Activated CD4-positive, alpha-beta T cell treated with anti-CD3 and anti-CD28 coated beads for 36 hours (primary cell): Measurements from ENCODE around the gene P2RX4. TPM values are rescaled to one million over a fixed set of nuclear protein-coding genes. Genes with fewer than 3 reads are reported as not detected.

ENCODE experiments used
- ATAC-seq: fragments of 200-7000 bp; cut with Tn5 transposase; one replicate; pipeline ENCODE4 v1.10.0; 2021; ENCODE audit warnings: mild to moderate bottlenecking, moderate library complexity
- CTCF ChIA-PET: fragments of 350-600 bp; sonication (Branson Sonifier 250); formaldehyde crosslinking; loops from one replicate; lab custom pipeline; 2021; ENCODE audit warnings: antibody characterized with exemption; lab: Charles Lee
- POLR2A ChIA-PET: fragments of 350-600 bp; sonication (Branson Sonifier 250); formaldehyde crosslinking; loops from one replicate; lab custom pipeline; 2021; ENCODE audit warnings: antibody characterized with exemption, inconsistent platforms; lab: Charles Lee
- DNase-seq: peaks from one replicate; pipeline ENCODE4 v3.0.0-alpha.2; 2020
- H3K27ac Mint-ChIP-seq: one replicate; pipeline ENCODE4 v1.8.0; 2021; ENCODE audit warnings: mixed read lengths
- H3K27me3 Mint-ChIP-seq: one replicate; pipeline ENCODE4 v1.8.0; 2021; ENCODE audit warnings: mixed read lengths
- H3K36me3 Mint-ChIP-seq: one replicate; pipeline ENCODE4 v1.8.0; 2021; ENCODE audit warnings: low read depth, mixed read lengths
- H3K4me1 Mint-ChIP-seq: one replicate; pipeline ENCODE4 v1.8.0; 2021; ENCODE audit warnings: mixed read lengths
- H3K4me3 Mint-ChIP-seq: one replicate; pipeline ENCODE4 v1.8.0; 2021; ENCODE audit warnings: mild to moderate bottlenecking, moderate library complexity, mixed read lengths
- H3K9me3 Mint-ChIP-seq: one replicate; pipeline ENCODE4 v1.8.0; 2021; ENCODE audit warnings: low read depth, mixed read lengths
- intact Hi-C, 2 experiments: fragments of 100-400 bp; cut with DNase I in 1 of 2; cut with micrococcal nuclease in 1 of 2; formaldehyde crosslinking; loops; one replicate each; pipeline versions ENCODE4 v1.14.2 to v1.15.1; 2022 to 2024; cut with DNase I, micrococcal nuclease
- total RNA-seq, 2 experiments: library from RNA; stranded (reverse); gene quantifications; one replicate each; pipeline ENCODE4 v1.2.3, GENCODE V29; 2021

P2RX4 gene
- total RNA-seq, 2 experiments from 2014 or later = 21.2 to 21.6 TPM

- Mint-ChIP-seq H3K27me3 (no peaks in the 10 kb centered on the region), H3K27ac (peak overlapping the region; percentile 51)
Measured at GRCh38 chr12:121212875-121213274, 2.9 kb downstream of the P2RX4 start.

GRCh38 chr12:121214166-121214777, 4.3 kb downstream of the P2RX4 start:
- peak; percentile 54 for DNase-seq
- Mint-ChIP-seq H3K9me3 (no peaks in the 10 kb centered on the region), H3K27me3 (no peaks in the 10 kb centered on the region), H3K36me3 (peaks cover 21% of the 10 kb centered on the region), H3K4me3 (peak overlapping the region; percentile 11), H3K4me1 (peaks cover 42% of the 10 kb centered on the region), H3K27ac (peak overlapping the region; percentile 69)
- peak; percentile 53 for ATAC-seq
- CTCF ChIA-PET = interaction anchor here (0.6 to 1.3 kb wide), 3 partner anchors 10 to 250 kb away, joined by 3 to 7 read pairs (median 3); no protein-coding TSS in a partner anchor
- intact Hi-C loops = loop anchor here (2.0 to 5.0 kb wide), 5 partner anchors 87 to 527 kb away; partner anchors contain the start of genes OASL (in 2 of the 2), C12orf43 (in 1 of the 2) and MLEC (in 1 of the 2)
- POLR2A ChIA-PET = interaction anchor here (0.6 to 0.7 kb wide), 2 partner anchors 85 to 154 kb away, joined by 3 read pairs; no protein-coding TSS in a partner anchor

More at GRCh38 chr12:121212875-121213274, 2.9 kb downstream of the P2RX4 start:
- DNase-seq (no peak), ATAC-seq (no peak)
- Mint-ChIP-seq H3K4me1 (peaks cover 42% of the 10 kb centered on the region), H3K9me3 (no peaks in the 10 kb centered on the region), H3K36me3 (peaks cover 11% of the 10 kb centered on the region), H3K4me3 (no peak overlapping the region)
- ChIA-PET CTCF (interaction anchor here (1.3 kb wide), 1 partner anchor 11 kb away, joined by 3 read pairs; no protein-coding TSS in a partner anchor), POLR2A (interaction anchor here (0.7 kb wide), 1 partner anchor 1897 kb away, joined by 7 read pairs; no protein-coding TSS in a partner anchor)
- intact Hi-C loops = loop anchor here (5.0 kb wide), 4 partner anchors 86 to 526 kb away; partner anchors contain the start of genes C12orf43 (in 1 of the 2), MLEC (in 1 of the 2) and OASL (in 1 of the 2)

GRCh38 chr12:121214855-121215745, 5.2 kb downstream of the P2RX4 start:
- H3K27me3 Mint-ChIP-seq = no peaks in the 10 kb centered on the region
- H3K36me3 Mint-ChIP-seq = peaks cover 21% of the 10 kb centered on the region
- H3K9me3 Mint-ChIP-seq = no peaks in the 10 kb centered on the region
- ATAC-seq (peak; percentile 20), DNase-seq (no peak)
- ChIA-PET POLR2A (interaction anchor here (1.2 kb wide), 1 partner anchor 33 kb away, joined by 3 read pairs; no protein-coding TSS in a partner anchor), CTCF (interaction anchor here (1.6 kb wide), 1 partner anchor 9 kb away, joined by 4 read pairs; no protein-coding TSS in a partner anchor)
- intact Hi-C loops = loop anchor here (2.0 to 5.0 kb wide), 5 partner anchors 88 to 528 kb away; partner anchors contain the start of genes OASL (in 2 of the 2), C12orf43 (in 1 of the 2) and MLEC (in 1 of the 2)
- peak overlapping the region; percentile 79 for H3K27ac Mint-ChIP-seq
- H3K4me3 Mint-ChIP-seq = peak overlapping the region; percentile 11
- H3K4me1 Mint-ChIP-seq = peaks cover 39% of the 10 kb centered on the region

- H3K4me3 Mint-ChIP-seq = no peak overlapping the region
- DNase-seq (no peak), ATAC-seq (no peak)
- no peaks in the 10 kb centered on the region for H3K9me3 Mint-ChIP-seq
- peaks cover 22% of the 10 kb centered on the region for H3K36me3 Mint-ChIP-seq
- CTCF ChIA-PET = interaction anchor here (1.6 to 2.8 kb wide), 2 partner anchors 8 to 14 kb away, joined by 4 to 9 read pairs; no protein-coding TSS in a partner anchor
- peaks cover 36% of the 10 kb centered on the region for H3K4me1 Mint-ChIP-seq
- intact Hi-C loops = no loop called here
- H3K27me3 Mint-ChIP-seq = no peaks in the 10 kb centered on the region
- POLR2A ChIA-PET = interaction anchor here (0.6 to 1.2 kb wide), 2 partner anchors 34 to 156 kb away, joined by 3 to 5 read pairs; no protein-coding TSS in a partner anchor
- peak overlapping the region; percentile 79 for H3K27ac Mint-ChIP-seq
Measured at GRCh38 chr12:121216102-121216501, 6.2 kb downstream of the P2RX4 start.

DNA sequence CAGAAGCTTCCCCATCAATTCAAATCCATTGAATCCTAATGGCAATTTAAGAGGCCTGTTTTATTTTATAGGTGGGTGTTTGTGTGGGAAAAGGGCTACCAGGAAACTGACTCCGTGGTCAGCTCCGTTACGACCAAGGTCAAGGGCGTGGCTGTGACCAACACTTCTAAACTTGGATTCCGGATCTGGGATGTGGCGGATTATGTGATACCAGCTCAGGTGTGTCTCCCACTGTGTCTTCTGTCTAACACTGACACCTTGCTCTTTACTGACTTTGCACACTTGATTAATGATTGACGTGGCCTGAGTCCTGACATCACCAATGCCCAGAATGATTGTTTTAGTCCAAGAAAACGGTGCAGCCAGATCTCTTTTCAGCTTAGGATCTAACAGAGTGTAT, 7.1 kb downstream of the P2RX4 start:
- H3K27ac Mint-ChIP-seq = no peak overlapping the region
- POLR2A ChIA-PET = interaction anchor here (0.6 kb wide), 1 partner anchor 103 kb away, joined by 6 read pairs; no protein-coding TSS in a partner anchor
- H3K36me3 Mint-ChIP-seq = peaks cover 26% of the 10 kb centered on the region
- intact Hi-C loops = no loop called here
- no peaks in the 10 kb centered on the region for H3K9me3 Mint-ChIP-seq
- DNase-seq = no peak
- no peaks in the 10 kb centered on the region for H3K27me3 Mint-ChIP-seq
- H3K4me3 Mint-ChIP-seq = no peak overlapping the region
- CTCF ChIA-PET = interaction anchor here (0.6 to 2.8 kb wide), 2 partner anchors 13 to 19 kb away, joined by 3 to 9 read pairs; no protein-coding TSS in a partner anchor
- peaks cover 29% of the 10 kb centered on the region for H3K4me1 Mint-ChIP-seq
- no peak for ATAC-seq

GRCh38 chr12:121217761-121218160, 7.8 kb downstream of the P2RX4 start:
- ChIA-PET POLR2A (no interaction called here), CTCF (interaction anchor here (2.8 kb wide), 1 partner anchor 13 kb away, joined by 9 read pairs; no protein-coding TSS in a partner anchor)
- H3K36me3 Mint-ChIP-seq = peaks cover 30% of the 10 kb centered on the region
- DNase-seq (no peak), ATAC-seq (no peak)
- no peaks in the 10 kb centered on the region for H3K27me3 Mint-ChIP-seq
- no peak overlapping the region for H3K4me3 Mint-ChIP-seq
- H3K4me1 Mint-ChIP-seq = peaks cover 29% of the 10 kb centered on the region
- H3K9me3 Mint-ChIP-seq = no peaks in the 10 kb centered on the region
- H3K27ac Mint-ChIP-seq = no peak overlapping the region
- intact Hi-C loops = no loop called here

- ChIA-PET CTCF (interaction anchor here (0.6 to 2.8 kb wide), 3 partner anchors 11 to 50 kb away, joined by 3 to 9 read pairs (median 4); no protein-coding TSS in a partner anchor), POLR2A (interaction anchor here (0.7 kb wide), 1 partner anchor 268 kb away, joined by 4 read pairs; no protein-coding TSS in a partner anchor)
- DNase-seq (no peak), ATAC-seq (no peak)
- H3K27ac Mint-ChIP-seq = no peak overlapping the region
- H3K4me1 Mint-ChIP-seq = peaks cover 34% of the 10 kb centered on the region
- no peak overlapping the region for H3K4me3 Mint-ChIP-seq
- peaks cover 35% of the 10 kb centered on the region for H3K36me3 Mint-ChIP-seq
- H3K9me3 Mint-ChIP-seq = no peaks in the 10 kb centered on the region
- no peaks in the 10 kb centered on the region for H3K27me3 Mint-ChIP-seq
- intact Hi-C loops = no loop called here
Measured at GRCh38 chr12:121218588-121219352, 8.8 kb downstream of the P2RX4 start.

DNA sequence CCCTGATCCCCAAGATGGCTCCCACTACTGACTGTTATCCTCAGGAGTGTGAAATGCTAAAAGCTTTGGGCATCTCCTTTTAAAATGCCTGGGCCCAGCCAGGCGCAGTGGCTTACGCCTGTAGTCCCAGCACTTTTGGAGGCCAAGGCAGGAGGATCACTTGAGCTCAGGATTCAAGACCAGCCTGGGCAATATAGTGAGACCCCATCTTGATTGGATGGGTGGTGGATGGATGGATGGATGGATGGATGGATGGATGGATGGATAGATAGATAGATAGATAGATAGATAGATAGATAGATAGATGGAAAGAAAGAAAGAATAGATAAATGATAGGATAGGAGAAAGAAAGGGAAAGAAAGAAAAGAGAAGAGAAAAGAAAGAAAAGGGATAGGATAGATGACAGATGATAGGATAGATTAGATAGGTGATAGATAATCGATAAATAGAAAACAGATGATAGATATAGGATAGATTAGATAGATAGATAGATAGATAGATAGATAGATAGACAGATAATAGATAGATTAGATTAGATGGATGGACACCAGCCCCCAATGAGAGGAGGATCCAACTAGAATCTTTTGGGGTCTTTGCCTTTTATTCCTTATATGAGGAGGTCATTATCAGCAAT, 9.5 kb downstream of the P2RX4 start:
- ChIA-PET CTCF (interaction anchor here (0.6 to 1.0 kb wide), 2 partner anchors 10 to 50 kb away, joined by 3 to 4 read pairs; no protein-coding TSS in a partner anchor), POLR2A (interaction anchor here (0.7 kb wide), 1 partner anchor 268 kb away, joined by 4 read pairs; no protein-coding TSS in a partner anchor)
- H3K27me3 Mint-ChIP-seq = no peaks in the 10 kb centered on the region
- DNase-seq = no peak
- no peaks in the 10 kb centered on the region for H3K9me3 Mint-ChIP-seq
- H3K36me3 Mint-ChIP-seq = peaks cover 32% of the 10 kb centered on the region
- H3K4me3 Mint-ChIP-seq = no peak overlapping the region
- no peak for ATAC-seq
- intact Hi-C loops = no loop called here
- peaks cover 36% of the 10 kb centered on the region for H3K4me1 Mint-ChIP-seq
- no peak overlapping the region for H3K27ac Mint-ChIP-seq

DNA sequence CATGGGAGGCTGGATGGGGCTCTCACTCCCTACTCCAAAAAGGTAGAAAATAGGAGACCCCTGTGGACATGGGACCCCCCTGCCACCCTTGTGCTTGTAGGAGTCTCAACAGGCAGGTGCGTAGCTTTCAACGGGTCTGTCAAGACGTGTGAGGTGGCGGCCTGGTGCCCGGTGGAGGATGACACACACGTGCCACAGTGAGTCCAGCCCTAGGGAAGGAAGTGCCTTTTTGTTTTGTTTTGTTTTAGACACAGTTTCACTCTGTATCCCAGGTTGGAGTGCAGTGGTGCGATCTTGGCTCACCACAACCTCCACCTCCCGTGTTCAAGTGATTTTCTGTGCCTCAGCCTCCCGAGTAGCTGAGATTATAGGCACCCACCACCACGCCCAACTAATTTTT, 12.9 kb downstream of the P2RX4 start:
- Mint-ChIP-seq H3K9me3 (no peaks in the 10 kb centered on the region), H3K4me3 (no peak overlapping the region), H3K36me3 (peaks cover 40% of the 10 kb centered on the region), H3K27me3 (no peaks in the 10 kb centered on the region), H3K4me1 (peaks cover 43% of the 10 kb centered on the region), H3K27ac (peak overlapping the region; percentile 75)
- DNase-seq (no peak), ATAC-seq (no peak)
- intact Hi-C loops = loop anchor here in 1 of 2 experiments (2.0 kb wide), 2 partner anchors 112 to 162 kb away; no protein-coding TSS in a partner anchor
- POLR2A ChIA-PET = interaction anchor here (0.6 kb wide), 1 partner anchor 106 kb away, joined by 3 read pairs; no protein-coding TSS in a partner anchor
- CTCF ChIA-PET = interaction anchor here (0.6 to 1.0 kb wide), 4 partner anchors 127 to 634 kb away, joined by 3 to 5 read pairs (median 4); no protein-coding TSS in a partner anchor
